ENCODE measurements around the gene PMPCA. TPM values are rescaled to one million over a fixed set of nuclear protein-coding genes. Genes with fewer than 3 reads are reported as not detected.

Gene PMPCA
- total RNA-seq, 1 experiment from 2014 or later: 94.5 TPM

DNA sequence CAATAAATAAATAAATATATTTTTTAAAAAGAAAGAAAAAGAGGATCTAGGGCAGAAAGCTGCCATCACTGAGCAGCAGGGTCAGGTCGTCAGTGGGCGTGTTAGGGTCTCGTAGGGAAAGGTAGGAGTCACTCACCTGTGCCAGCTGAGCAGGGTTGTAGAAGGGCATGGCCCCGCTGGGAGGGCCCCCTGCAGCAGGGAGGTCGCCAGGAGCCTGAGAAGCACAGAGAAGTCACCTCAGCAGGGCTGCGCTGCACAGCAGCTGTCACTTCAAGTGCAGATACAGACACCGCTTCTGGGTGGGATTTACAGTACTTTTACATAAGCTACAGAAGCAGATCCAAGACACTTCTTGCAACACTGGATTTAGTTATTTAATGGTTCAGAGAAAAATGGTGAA lies 33.2 kb downstream of the PMPCA start:
- no peak overlapping the region for H4K91ac ChIP-seq (ENCODE audit: insufficient read length, low read depth, low read length)
- no peak overlapping the region for H3K56ac ChIP-seq (ENCODE audit: insufficient read length, low read depth, low read length)
- H3K79me1 ChIP-seq (ENCODE audit: insufficient read depth, low read depth, low read length, poor library complexity, severe bottlenecking): no peaks in the 10 kb centered on the region
- H3K27me3 ChIP-seq (ENCODE audit: insufficient read depth, low read length): no peaks in the 10 kb centered on the region
- TF ChIP-seq, protein P1, sequence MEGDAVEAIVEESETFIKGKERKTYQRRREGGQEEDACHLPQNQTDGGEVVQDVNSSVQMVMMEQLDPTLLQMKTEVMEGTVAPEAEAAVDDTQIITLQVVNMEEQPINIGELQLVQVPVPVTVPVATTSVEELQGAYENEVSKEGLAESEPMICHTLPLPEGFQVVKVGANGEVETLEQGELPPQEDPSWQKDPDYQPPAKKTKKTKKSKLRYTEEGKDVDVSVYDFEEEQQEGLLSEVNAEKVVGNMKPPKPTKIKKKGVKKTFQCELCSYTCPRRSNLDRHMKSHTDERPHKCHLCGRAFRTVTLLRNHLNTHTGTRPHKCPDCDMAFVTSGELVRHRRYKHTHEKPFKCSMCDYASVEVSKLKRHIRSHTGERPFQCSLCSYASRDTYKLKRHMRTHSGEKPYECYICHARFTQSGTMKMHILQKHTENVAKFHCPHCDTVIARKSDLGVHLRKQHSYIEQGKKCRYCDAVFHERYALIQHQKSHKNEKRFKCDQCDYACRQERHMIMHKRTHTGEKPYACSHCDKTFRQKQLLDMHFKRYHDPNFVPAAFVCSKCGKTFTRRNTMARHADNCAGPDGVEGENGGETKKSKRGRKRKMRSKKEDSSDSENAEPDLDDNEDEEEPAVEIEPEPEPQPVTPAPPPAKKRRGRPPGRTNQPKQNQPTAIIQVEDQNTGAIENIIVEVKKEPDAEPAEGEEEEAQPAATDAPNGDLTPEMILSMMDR (conservative IDR thresholded peaks at IDR 0.05): no peak
- H3K79me2 ChIP-seq (ENCODE audit: insufficient read depth, low read length): no peaks in the 10 kb centered on the region
- H3K9ac ChIP-seq (ENCODE audit: extremely low read depth, insufficient read length, low read length): no peak overlapping the region
- no peak overlapping the region for H4K5ac ChIP-seq (ENCODE audit: insufficient read length, low read depth, low read length)
- H3K23me2 ChIP-seq (ENCODE audit: insufficient read length, low read depth, low read length, poor library complexity, severe bottlenecking): peaks cover 7% of the 10 kb centered on the region
- no peak for DNase-seq
- WGBS (ENCODE audit: extremely low coverage, insufficient read length, low lambda C conversion rate): no CpG with 5 or more reads among the region's 7 CpGs
- no peak overlapping the region for H2BK15ac ChIP-seq (ENCODE audit: low read depth, low read length)
- H4K8ac ChIP-seq (replicated peaks; ENCODE audit: insufficient read length, low read depth, low read length): no peak overlapping the region
- no peak overlapping the region for H3K4ac ChIP-seq (ENCODE audit: low read depth, low read length)
- H4K20me1 ChIP-seq (ENCODE audit: control insufficient read depth, insufficient read depth, insufficient read length): peaks cover 2% of the 10 kb centered on the region
- H3K4me3 Mint-ChIP-seq: no peak overlapping the region
- H2BK5ac ChIP-seq (ENCODE audit: insufficient read length, low read length): no peak overlapping the region
- no peak overlapping the region for H3K23ac ChIP-seq (ENCODE audit: insufficient read length, low read depth, low read length)
- H3K9me3 ChIP-seq (ENCODE audit: control insufficient read depth, low read depth, low read length): no peaks in the 10 kb centered on the region
- H3K14ac ChIP-seq (ENCODE audit: insufficient read depth, low read length): no peak overlapping the region
- H3K4me1 Mint-ChIP-seq: no peaks in the 10 kb centered on the region
- no peak overlapping the region for H2BK12ac ChIP-seq (ENCODE audit: insufficient read length, low read depth, low read length)
- no peak overlapping the region for H3K27ac Mint-ChIP-seq
- no peak overlapping the region for H3K18ac ChIP-seq (ENCODE audit: insufficient read length, low read depth, low read length)
- H2BK20ac ChIP-seq (ENCODE audit: low read depth, low read length, poor library complexity, severe bottlenecking): no peak overlapping the region
- H3K4me1 ChIP-seq (ENCODE audit: insufficient read depth, low read length): no peaks in the 10 kb centered on the region
- no peaks in the 10 kb centered on the region for H3K9me3 Mint-ChIP-seq
- H2AFZ ChIP-seq (ENCODE audit: low read length): no peak overlapping the region
- H3K4me2 ChIP-seq (ENCODE audit: insufficient read depth, insufficient read length, low read length): no peak overlapping the region
- no peaks in the 10 kb centered on the region for H3K27me3 Mint-ChIP-seq (ENCODE audit: low read depth)
- H3K36me3 Mint-ChIP-seq (ENCODE audit: insufficient read depth in 1 of 3, low read depth in 3 of 3): peaks cover 31 to 79% (median 68%) of the 10 kb centered on the region in 3 experiments
- no peak overlapping the region for H2AK5ac ChIP-seq (ENCODE audit: insufficient read length, low read length)
- no peak overlapping the region for H2BK120ac ChIP-seq (ENCODE audit: low read depth, low read length, poor library complexity, severe bottlenecking)
- no peak overlapping the region for H3T11ph ChIP-seq (ENCODE audit: low read length)
- H3K27ac ChIP-seq (ENCODE audit: insufficient read length, low read depth, low read length): no peak overlapping the region
